Adipose tissue (tissue), 3 donors: ENCODE results near the gene EARS2. TPM values are rescaled to one million over a fixed set of nuclear protein-coding genes. Genes with fewer than 3 reads are reported as not detected.
A peak's percentile ranks its signal among the peaks of the same experiment; 100 is the strongest.
"Not testable (repeated sequence)": the region's sequence is repeated elsewhere in the genome, so short reads cannot be mapped to it uniquely, and the experiment has no call there.

ENCODE experiments used
- H3K27ac ChIP-seq: one replicate; pipeline ENCODE4 v1.5.1; 2013; ENCODE audit warnings: low read depth, low read length
- WGBS, 3 donors: extraction: QIAGEN DNeasy Blood & Tissue Kit; methylation state at CpG; one replicate each; pipeline ENCODE4 v1.1.7; 2013; 5-methylcytosine and 5-hydroxymethylcytosine counted together
- polyA plus RNA-seq, 3 donors: library from polyadenylated mRNA; stranded (reverse); fragments of 200-250 nt; gene quantifications; one replicate each; pipeline ENCODE4 v1.2.3, GENCODE V29; 2013
- donor health status: healthy with polysubstance abuse.
- donor health status: Bipolar disorder and iron deficiency.
- donor health status: healthy.

The EARS2 gene
- polyA plus RNA-seq, 3 donors, result 7.0 to 11.6 (median 9.0) TPM

- 85 to 94% (median 91%) methylated on average over 4 of the region's 4 CpGs for WGBS, 3 donors
- H3K27ac ChIP-seq, result no peak overlapping the region
Observed at GRCh38 chr16:23512168-23512695, 44.9 kb downstream of the EARS2 start.

- WGBS, 3 donors, result 60 to 95% (median 90%) methylated on average over 7 of the region's 7 CpGs
Observed at GRCh38 chr16:23511731-23512130, 45.4 kb downstream of the EARS2 start.

GRCh38 chr16:23510915-23511270, 46.3 kb downstream of the EARS2 start:
- WGBS, 3 donors, result 70 to 77% (median 75%) methylated on average over 10 of the region's 10 CpGs
- H3K27ac ChIP-seq, result not testable (repeated sequence)

More at GRCh38 chr16:23511731-23512130, 45.4 kb downstream of the EARS2 start:
- no peak overlapping the region for H3K27ac ChIP-seq

- 0 to 1% (median 1%) methylated on average over 60 to 70 of the region's 71 CpGs for WGBS, 3 donors
Observed at GRCh38 chr16:23510164-23510914, 46.8 kb downstream of the EARS2 start, which contains the start of gene GGA2. GGA2 (minus strand) TSS chr16:23510494; CDS start chr16:23510411, 83 bp downstream.

GRCh38 chr16:23509782-23510163, 47.4 kb downstream of the EARS2 start:
- 0 to 2% (median 1%) methylated on average over 14 to 17 of the region's 17 CpGs for WGBS, 3 donors
- peak overlapping the region; percentile 64 for H3K27ac ChIP-seq

More at GRCh38 chr16:23510164-23510914, 46.8 kb downstream of the EARS2 start, which contains the start of gene GGA2:
- peak within 1 kb of the TSS; percentile 64 for H3K27ac ChIP-seq

GRCh38 chr16:23509441-23509754, 47.8 kb downstream of the EARS2 start:
- H3K27ac ChIP-seq, result no peak overlapping the region
- 0 to 3% (median 3%) methylated on average over 5 of the region's 5 CpGs for WGBS, 3 donors

- no peak overlapping the region for H3K27ac ChIP-seq
- WGBS, 3 donors, result 10 to 25% (median 22%) methylated on average over 28 of the region's 28 CpGs
Observed at GRCh38 chr16:23508589-23509440, 48.3 kb downstream of the EARS2 start.

GRCh38 chr16:23506606-23506994, 50.5 kb downstream of the EARS2 start:
- no peak overlapping the region for H3K27ac ChIP-seq
- WGBS, 3 donors, result 82 to 97% (median 95%) methylated on average over 8 of the region's 8 CpGs

GRCh38 chr16:23505671-23506605, 51.2 kb downstream of the EARS2 start:
- WGBS, 3 donors, result 68 to 87% (median 84%) methylated on average over 7 of the region's 7 CpGs
- no peak overlapping the region for H3K27ac ChIP-seq

- no peak overlapping the region for H3K27ac ChIP-seq
- whole genome bisulfite sequencing, 3 donors, result 77 to 96% (median 89%) methylated on average over 9 of the region's 9 CpGs
Observed at GRCh38 chr16:23505180-23505665, 51.9 kb downstream of the EARS2 start.

- no peak overlapping the region for H3K27ac ChIP-seq
- 33 to 53% (median 50%) methylated on average over 13 of the region's 13 CpGs for WGBS, 3 donors
Observed at GRCh38 chr16:23504453-23505179, 52.5 kb downstream of the EARS2 start.

GRCh38 chr16:23504076-23504452, 53.1 kb downstream of the EARS2 start:
- 42 to 60% (median 51%) methylated on average over 4 to 5 of the region's 5 CpGs for WGBS, 3 donors
- no peak overlapping the region for H3K27ac ChIP-seq

GRCh38 chr16:23502466-23502865, 54.7 kb downstream of the EARS2 start:
- 38 to 44% (median 42%) methylated on average over 2 of the region's 2 CpGs for WGBS, 3 donors
- no peak overlapping the region for H3K27ac ChIP-seq

GRCh38 chr16:23501291-23501690, 55.9 kb downstream of the EARS2 start:
- WGBS, 3 donors, result 37 to 89% (median 78%) methylated on average over 5 of the region's 5 CpGs
- H3K27ac ChIP-seq, result no peak overlapping the region

- 18 to 56% (median 51%) methylated on average over 4 of the region's 4 CpGs for WGBS, 3 donors
- H3K27ac ChIP-seq, result no peak overlapping the region
Observed at GRCh38 chr16:23500862-23501225, 56.3 kb downstream of the EARS2 start.

GRCh38 chr16:23500212-23500861, 56.8 kb downstream of the EARS2 start:
- 79 to 95% (median 90%) methylated on average over 20 of the region's 20 CpGs for WGBS, 3 donors
- no peak overlapping the region for H3K27ac ChIP-seq

GRCh38 chr16:23499801-23500200, 57.3 kb downstream of the EARS2 start:
- no peak overlapping the region for H3K27ac ChIP-seq
- WGBS, 3 donors, result 50 to 87% (median 86%) methylated on average over 7 of the region's 7 CpGs
